ENCODE measurements around the gene ZNF556.
A peak's percentile ranks its signal among the peaks of the same experiment; 100 is the strongest.

ZNF556 gene

DNA sequence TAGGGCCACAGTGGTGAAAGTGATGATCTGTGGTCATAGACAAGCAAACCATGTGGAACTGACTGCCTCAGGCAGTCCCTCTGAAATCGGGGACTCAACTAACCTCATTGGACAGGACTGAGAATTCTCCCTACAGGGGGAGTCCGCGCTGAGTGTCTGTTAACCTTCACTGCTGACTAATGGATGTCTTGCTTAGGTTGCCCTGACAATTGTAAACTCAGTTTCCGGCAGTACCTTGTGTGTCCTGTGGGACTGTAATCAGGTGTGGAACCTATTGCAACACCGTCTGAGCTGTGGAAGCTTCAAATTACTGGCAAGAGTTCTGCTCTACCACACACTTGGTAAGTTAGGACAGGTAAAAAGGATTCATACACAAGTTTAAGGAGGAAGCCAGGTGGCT lies 55.9 kb downstream of the ZNF556 start:
- H3K9ac ChIP-seq (ENCODE audit: low read depth, low read length, poor library complexity), result no peak overlapping the region
- WGBS, 2 donors (ENCODE audit: extremely low coverage in 2 of 2, insufficient read length in 2 of 2, insufficient replicate concordance in 1 of 2), result no CpG with 5 or more reads among the region's 5 CpGs
- H3K79me1 ChIP-seq (ENCODE audit: low read depth, low read length), result no peaks in the 10 kb centered on the region
- H3K23ac ChIP-seq (ENCODE audit: low read depth, low read length, poor library complexity), result no peak overlapping the region
- peaks cover 11 to 23% of the 10 kb centered on the region in 2 donors for H3K9me3 ChIP-seq (replicated peaks in 1 of 2; ENCODE audit: control insufficient read depth in 2 of 2, insufficient read depth in 1 of 2, low read depth in 1 of 2, low read length in 2 of 2)
- no peak overlapping the region for H2BK15ac ChIP-seq (ENCODE audit: low read length)
- no peak overlapping the region for H2BK12ac ChIP-seq (ENCODE audit: low read length)
- H2BK5ac ChIP-seq (ENCODE audit: low read length), result no peak overlapping the region
- no peak overlapping the region for H3K4ac ChIP-seq (ENCODE audit: low read length)
- H3K18ac ChIP-seq (ENCODE audit: low read length), result no peak overlapping the region
- no peaks in the 10 kb centered on the region for H3K27me3 ChIP-seq (ENCODE audit: control insufficient read depth in 3 of 3, insufficient read depth in 3 of 3, low read depth in 1 of 3, low read length in 3 of 3)
- no peak overlapping the region for H2BK120ac ChIP-seq (ENCODE audit: low read depth, low read length)
- no peak overlapping the region for H4K91ac ChIP-seq (ENCODE audit: low read depth, low read length, poor library complexity)
- H2AFZ ChIP-seq (ENCODE audit: low read length), result no peak overlapping the region
- no peak overlapping the region for H3K4me3 ChIP-seq (ENCODE audit: low read length in 2 of 2)
- DNase-seq (ENCODE audit: low spot score), result no peak
- H4K8ac ChIP-seq (ENCODE audit: low read depth, low read length), result no peak overlapping the region
- peaks cover 1 to 23% of the 10 kb centered on the region in 2 donors for H3K36me3 ChIP-seq (replicated peaks in 1 of 2; ENCODE audit: control insufficient read depth in 2 of 2, insufficient read depth in 2 of 2, low read length in 2 of 2)
- no peaks in the 10 kb centered on the region for H3K4me1 ChIP-seq (ENCODE audit: control insufficient read depth in 2 of 2, insufficient read depth in 1 of 2, low read depth in 1 of 2, low read length in 2 of 2)
- no peak overlapping the region for H3K4me2 ChIP-seq (ENCODE audit: insufficient read depth, low read length, poor library complexity, severe bottlenecking)
- no peak overlapping the region for H2AK5ac ChIP-seq (ENCODE audit: low read depth, low read length)
- H3K14ac ChIP-seq (ENCODE audit: low read length), result no peak overlapping the region
- H3K27ac ChIP-seq (replicated peaks; ENCODE audit: low read length), result no peak overlapping the region

DNA sequence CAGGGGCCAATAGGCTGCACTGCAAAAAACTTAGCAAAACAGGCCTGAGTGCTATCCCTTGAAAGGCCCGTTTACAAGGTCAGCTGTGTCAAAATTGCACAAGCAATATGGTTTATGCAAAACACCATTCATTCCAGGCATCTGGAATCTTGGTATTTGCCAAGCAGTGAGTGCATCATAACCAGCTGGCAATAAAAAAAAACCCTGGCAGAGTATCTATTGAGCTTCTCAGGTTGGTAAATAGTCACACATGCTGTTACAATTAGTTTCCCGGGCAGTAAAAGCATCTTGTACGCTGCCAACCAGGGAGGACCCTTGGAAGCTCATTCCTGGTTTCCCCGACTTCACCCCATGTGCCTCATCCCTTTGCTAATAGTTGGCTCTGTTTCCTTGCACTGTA lies 56.4 kb downstream of the ZNF556 start:
- Histone ChIP-seq H4K91ac (ENCODE audit: low read depth, low read length, poor library complexity) (no peak overlapping the region), H3K27ac (replicated peaks; ENCODE audit: low read length) (no peak overlapping the region), H3K27me3 (ENCODE audit: control insufficient read depth in 3 of 3, insufficient read depth in 3 of 3, low read depth in 1 of 3, low read length in 3 of 3) (no peaks in the 10 kb centered on the region)

DNA sequence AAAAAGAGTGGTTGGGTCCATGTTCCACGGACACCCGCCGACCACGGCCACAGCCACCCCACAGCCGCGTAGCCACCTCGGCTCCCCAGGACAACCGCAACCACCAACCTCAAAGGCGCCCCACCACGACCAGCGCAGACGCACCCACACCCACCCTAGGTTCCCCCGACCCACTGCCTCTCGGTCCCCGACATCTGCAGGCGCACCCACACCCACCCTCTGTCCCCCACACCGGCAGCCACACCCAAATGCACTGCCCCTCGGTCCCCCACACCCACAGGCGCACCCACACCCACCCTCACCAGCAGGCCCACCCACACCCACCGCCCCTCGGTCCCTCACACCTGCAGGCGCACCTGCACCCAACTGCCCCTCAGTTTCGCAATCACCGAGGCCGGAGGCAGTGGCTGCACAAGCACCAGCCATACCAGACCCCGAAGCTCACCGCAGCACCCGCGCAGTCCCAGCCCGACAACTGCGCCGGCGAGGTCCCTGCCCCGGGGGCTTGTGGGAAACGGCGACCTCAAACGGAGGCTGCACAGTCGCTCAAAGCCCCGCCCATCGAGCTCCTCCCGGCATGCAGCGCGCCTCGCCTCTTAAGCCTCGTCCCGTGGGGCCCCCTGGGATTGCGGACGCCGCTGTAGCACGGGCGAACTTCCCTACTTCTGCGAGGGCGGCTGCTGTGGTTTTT lies 59.4 kb downstream of the ZNF556 start:
- Histone ChIP-seq H3K9me3 (replicated peaks in 1 of 2; ENCODE audit: control insufficient read depth in 2 of 2, insufficient read depth in 1 of 2, low read depth in 1 of 2, low read length in 2 of 2) (peaks cover 8 to 9% of the 10 kb centered on the region in 2 donors), H3K79me1 (ENCODE audit: low read depth, low read length) (no peaks in the 10 kb centered on the region), H3K36me3 (replicated peaks in 1 of 2; ENCODE audit: control insufficient read depth in 2 of 2, insufficient read depth in 2 of 2, low read length in 2 of 2) (peaks cover 4 to 11% of the 10 kb centered on the region in 2 donors), H3K4me1 (ENCODE audit: control insufficient read depth in 2 of 2, insufficient read depth in 1 of 2, low read depth in 1 of 2, low read length in 2 of 2) (no peaks in the 10 kb centered on the region), H3K18ac (ENCODE audit: low read length) (peak overlapping the region; percentile 11), H3K9ac (ENCODE audit: low read depth, low read length, poor library complexity) (no peak overlapping the region), H3K27ac (replicated peaks; ENCODE audit: low read length) (no peak overlapping the region), H2AK5ac (ENCODE audit: low read depth, low read length) (no peak overlapping the region), H3K4me3 (ENCODE audit: low read length in 2 of 2) (no peak overlapping the region), H2BK5ac (ENCODE audit: low read length) (peak overlapping the region; percentile 24), H3K14ac (ENCODE audit: low read length) (no peak overlapping the region), H3K4me2 (ENCODE audit: insufficient read depth, low read length, poor library complexity, severe bottlenecking) (no peak overlapping the region), H3K4ac (ENCODE audit: low read length) (no peak overlapping the region), H2BK15ac (ENCODE audit: low read length) (no peak overlapping the region), H3K27me3 (ENCODE audit: control insufficient read depth in 3 of 3, insufficient read depth in 3 of 3, low read depth in 1 of 3, low read length in 3 of 3) (no peaks in the 10 kb centered on the region), H4K8ac (ENCODE audit: low read depth, low read length) (no peak overlapping the region), H4K91ac (ENCODE audit: low read depth, low read length, poor library complexity) (no peak overlapping the region), H2BK120ac (ENCODE audit: low read depth, low read length) (no peak overlapping the region), H2BK12ac (ENCODE audit: low read length) (no peak overlapping the region), H2AFZ (ENCODE audit: low read length) (no peak overlapping the region), H3K23ac (ENCODE audit: low read depth, low read length, poor library complexity) (peak overlapping the region; percentile 20)
- WGBS, 2 donors (ENCODE audit: extremely low coverage in 2 of 2, insufficient read length in 2 of 2, insufficient replicate concordance in 1 of 2), result no CpG with 5 or more reads among the region's 53 CpGs
- no peak for DNase-seq (ENCODE audit: low spot score)

More for the DNA sequence above, 56.4 kb downstream of the ZNF556 start:
- H3K79me1 ChIP-seq (ENCODE audit: low read depth, low read length), result no peaks in the 10 kb centered on the region
- no peak overlapping the region for H2BK15ac ChIP-seq (ENCODE audit: low read length)
- H2BK120ac ChIP-seq (ENCODE audit: low read depth, low read length), result no peak overlapping the region
- H2AFZ ChIP-seq (ENCODE audit: low read length), result no peak overlapping the region
- no peak overlapping the region for H2BK5ac ChIP-seq (ENCODE audit: low read length)
- no peak overlapping the region for H3K14ac ChIP-seq (ENCODE audit: low read length)
- H3K9me3 ChIP-seq (replicated peaks in 1 of 2; ENCODE audit: control insufficient read depth in 2 of 2, insufficient read depth in 1 of 2, low read depth in 1 of 2, low read length in 2 of 2), result peaks cover 10 to 18% of the 10 kb centered on the region in 2 donors
- no peak overlapping the region for H4K8ac ChIP-seq (ENCODE audit: low read depth, low read length)
- no CpG with 5 or more reads among the region's 4 CpGs for WGBS, 2 donors (ENCODE audit: extremely low coverage in 2 of 2, insufficient read length in 2 of 2, insufficient replicate concordance in 1 of 2)
- DNase-seq (ENCODE audit: low spot score), result no peak
- no peak overlapping the region for H3K4ac ChIP-seq (ENCODE audit: low read length)
- H3K9ac ChIP-seq (ENCODE audit: low read depth, low read length, poor library complexity), result no peak overlapping the region
- no peak overlapping the region for H3K23ac ChIP-seq (ENCODE audit: low read depth, low read length, poor library complexity)
- H3K4me2 ChIP-seq (ENCODE audit: insufficient read depth, low read length, poor library complexity, severe bottlenecking), result no peak overlapping the region
- no peak overlapping the region for H3K4me3 ChIP-seq (ENCODE audit: low read length in 2 of 2)
- no peak overlapping the region for H2BK12ac ChIP-seq (ENCODE audit: low read length)
- H2AK5ac ChIP-seq (ENCODE audit: low read depth, low read length), result no peak overlapping the region
- H3K36me3 ChIP-seq (replicated peaks in 1 of 2; ENCODE audit: control insufficient read depth in 2 of 2, insufficient read depth in 2 of 2, low read length in 2 of 2), result peaks cover 0 to 19% of the 10 kb centered on the region in 2 donors
- no peak overlapping the region for H3K18ac ChIP-seq (ENCODE audit: low read length)
- H3K4me1 ChIP-seq (ENCODE audit: control insufficient read depth in 2 of 2, insufficient read depth in 1 of 2, low read depth in 1 of 2, low read length in 2 of 2), result no peaks in the 10 kb centered on the region

DNA sequence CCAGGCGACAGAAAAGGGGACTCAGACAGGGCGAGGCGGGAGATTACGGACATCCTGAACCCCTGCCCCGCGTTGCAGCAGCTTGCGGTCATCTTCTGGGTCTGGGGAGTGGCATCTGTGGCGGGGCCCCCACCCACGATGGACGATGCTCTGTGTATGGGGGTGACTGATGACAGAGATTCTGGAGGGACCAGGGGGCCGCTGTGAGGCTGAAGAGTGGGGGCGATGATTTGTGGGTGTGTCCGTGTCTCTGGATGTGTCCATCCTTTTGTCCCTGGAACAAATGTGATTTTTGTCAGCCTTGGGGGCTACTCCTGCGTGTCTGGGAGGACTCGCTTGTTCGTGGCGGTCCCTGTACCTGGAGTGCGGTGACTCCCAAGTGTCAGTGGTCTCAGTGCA lies 59.9 kb downstream of the ZNF556 start:
- Histone ChIP-seq H2BK15ac (ENCODE audit: low read length) (no peak overlapping the region), H3K4me3 (ENCODE audit: low read length in 2 of 2) (peak overlapping the region in 1 of 2 donors; percentile 50), H2BK120ac (ENCODE audit: low read depth, low read length) (no peak overlapping the region), H3K14ac (ENCODE audit: low read length) (peak overlapping the region; percentile 21), H3K4me1 (ENCODE audit: control insufficient read depth in 2 of 2, insufficient read depth in 1 of 2, low read depth in 1 of 2, low read length in 2 of 2) (no peaks in the 10 kb centered on the region), H2AFZ (ENCODE audit: low read length) (no peak overlapping the region), H3K9me3 (replicated peaks in 1 of 2; ENCODE audit: control insufficient read depth in 2 of 2, insufficient read depth in 1 of 2, low read depth in 1 of 2, low read length in 2 of 2) (peaks cover 9 to 11% of the 10 kb centered on the region in 2 donors), H3K18ac (ENCODE audit: low read length) (peak overlapping the region; percentile 11), H3K4ac (ENCODE audit: low read length) (no peak overlapping the region), H2BK12ac (ENCODE audit: low read length) (no peak overlapping the region), H4K8ac (ENCODE audit: low read depth, low read length) (no peak overlapping the region), H3K27me3 (ENCODE audit: control insufficient read depth in 3 of 3, insufficient read depth in 3 of 3, low read depth in 1 of 3, low read length in 3 of 3) (no peaks in the 10 kb centered on the region), H2AK5ac (ENCODE audit: low read depth, low read length) (no peak overlapping the region), H3K79me1 (ENCODE audit: low read depth, low read length) (no peaks in the 10 kb centered on the region), H4K91ac (ENCODE audit: low read depth, low read length, poor library complexity) (no peak overlapping the region), H2BK5ac (ENCODE audit: low read length) (peak overlapping the region; percentile 24), H3K23ac (ENCODE audit: low read depth, low read length, poor library complexity) (peak overlapping the region; percentile 31), H3K9ac (ENCODE audit: low read depth, low read length, poor library complexity) (no peak overlapping the region), H3K36me3 (replicated peaks in 1 of 2; ENCODE audit: control insufficient read depth in 2 of 2, insufficient read depth in 2 of 2, low read length in 2 of 2) (peaks cover 4 to 13% of the 10 kb centered on the region in 2 donors), H3K27ac (replicated peaks; ENCODE audit: low read length) (no peak overlapping the region), H3K4me2 (ENCODE audit: insufficient read depth, low read length, poor library complexity, severe bottlenecking) (no peak overlapping the region)
- WGBS, 2 donors (ENCODE audit: extremely low coverage in 2 of 2, insufficient read length in 2 of 2, insufficient replicate concordance in 1 of 2), result no CpG with 5 or more reads among the region's 18 CpGs
- no peak for DNase-seq (ENCODE audit: low spot score)

Measured in neuronal stem cell (in vitro differentiated cells).